ENCODE data around the gene SYTL3. TPM values are rescaled to one million over a fixed set of nuclear protein-coding genes. Genes with fewer than 3 reads are reported as not detected.

The SYTL3 gene
- total RNA-seq, 2 donors from 2014 or later: 1.3 to 1.8 TPM

DNA sequence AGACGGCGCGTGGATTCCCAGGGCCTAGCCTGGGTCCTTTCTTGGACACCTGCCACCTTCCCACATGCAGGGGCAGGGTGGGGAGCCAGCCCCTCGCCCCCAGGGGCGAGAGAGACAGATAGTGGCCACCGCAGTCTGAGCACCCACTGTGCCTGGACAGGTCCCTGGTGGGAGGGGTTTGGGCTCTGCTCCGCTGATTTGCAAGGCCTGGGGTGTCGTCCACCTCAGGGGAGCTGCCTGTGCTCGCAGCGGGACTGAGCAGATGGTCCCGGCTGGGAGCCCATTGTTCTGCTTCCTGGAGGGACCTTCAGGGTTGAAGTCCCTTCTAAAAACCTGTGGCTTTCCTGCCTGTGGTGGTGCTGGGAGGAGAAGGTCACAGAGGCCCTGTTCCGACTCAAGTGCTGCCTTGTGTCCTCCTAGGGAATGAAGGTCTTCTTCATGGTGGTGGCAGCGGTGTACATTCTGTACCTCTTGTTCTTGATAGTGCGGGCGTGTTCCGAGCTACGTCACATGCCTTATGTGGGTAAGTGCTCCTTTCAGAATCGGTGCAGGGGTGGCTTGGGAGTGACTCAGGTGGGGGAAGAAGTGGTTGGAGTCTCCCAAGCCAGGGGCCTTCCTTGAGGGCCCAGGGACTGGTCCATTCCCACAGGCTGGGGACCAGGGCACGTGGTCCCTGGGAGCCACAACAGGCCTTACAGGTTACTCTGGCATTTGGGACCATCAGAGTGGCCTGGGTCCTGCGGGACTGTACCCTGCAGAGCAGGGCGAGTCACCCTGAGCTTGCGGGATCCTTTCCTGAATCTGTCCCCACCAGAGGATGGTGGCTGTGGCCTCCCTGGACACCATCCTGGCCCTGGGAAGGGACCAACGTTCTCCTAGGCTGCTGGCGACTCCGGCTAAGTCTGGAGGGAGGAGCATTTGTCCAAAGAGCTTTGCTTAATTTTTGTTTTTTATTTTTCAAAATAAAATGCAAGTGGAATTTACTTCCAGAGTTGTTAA lies 24.9 kb upstream of the SYTL3 start:
- Histone ChIP-seq H3K27ac (no peak overlapping the region), H3K9me3 (no peaks in the 10 kb centered on the region), H3K36me3 (replicated peaks in 1 of 2; ENCODE audit: insufficient read depth in 1 of 2, low read depth in 2 of 2) (peaks cover 0 to 12% of the 10 kb centered on the region in 2 donors), H3K27me3 (no peaks in the 10 kb centered on the region), H3K4me3 (no peak overlapping the region), H3K4me1 (peaks cover 13% of the 10 kb centered on the region)
- ATAC-seq (no peak), DNase-seq (peak in 1 of 4 donors; percentile 8)
- intact Hi-C loops (cut with DNase I): no loop called here
- 92 to 96% methylated on average over 19 to 20 of the region's 25 CpGs for WGBS, 2 donors
- no peak for TF ChIP-seq POLR2A (IDR thresholded peaks at IDR 0.05)
- TF ChIP-seq, protein P1, sequence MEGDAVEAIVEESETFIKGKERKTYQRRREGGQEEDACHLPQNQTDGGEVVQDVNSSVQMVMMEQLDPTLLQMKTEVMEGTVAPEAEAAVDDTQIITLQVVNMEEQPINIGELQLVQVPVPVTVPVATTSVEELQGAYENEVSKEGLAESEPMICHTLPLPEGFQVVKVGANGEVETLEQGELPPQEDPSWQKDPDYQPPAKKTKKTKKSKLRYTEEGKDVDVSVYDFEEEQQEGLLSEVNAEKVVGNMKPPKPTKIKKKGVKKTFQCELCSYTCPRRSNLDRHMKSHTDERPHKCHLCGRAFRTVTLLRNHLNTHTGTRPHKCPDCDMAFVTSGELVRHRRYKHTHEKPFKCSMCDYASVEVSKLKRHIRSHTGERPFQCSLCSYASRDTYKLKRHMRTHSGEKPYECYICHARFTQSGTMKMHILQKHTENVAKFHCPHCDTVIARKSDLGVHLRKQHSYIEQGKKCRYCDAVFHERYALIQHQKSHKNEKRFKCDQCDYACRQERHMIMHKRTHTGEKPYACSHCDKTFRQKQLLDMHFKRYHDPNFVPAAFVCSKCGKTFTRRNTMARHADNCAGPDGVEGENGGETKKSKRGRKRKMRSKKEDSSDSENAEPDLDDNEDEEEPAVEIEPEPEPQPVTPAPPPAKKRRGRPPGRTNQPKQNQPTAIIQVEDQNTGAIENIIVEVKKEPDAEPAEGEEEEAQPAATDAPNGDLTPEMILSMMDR (IDR thresholded peaks at IDR 0.05): no peak

- no peak overlapping the region for H3K27ac ChIP-seq
- H3K27me3 ChIP-seq: no peaks in the 10 kb centered on the region
- DNase-seq (peak in 1 of 4 donors; percentile 11), ATAC-seq (no peak)
- 91 to 96% methylated on average over 14 to 15 of the region's 15 CpGs for WGBS, 2 donors
- peaks cover 11% of the 10 kb centered on the region for H3K4me1 ChIP-seq
- no peaks in the 10 kb centered on the region for H3K9me3 ChIP-seq
- no peak overlapping the region for H3K4me3 ChIP-seq
- H3K36me3 ChIP-seq (replicated peaks in 1 of 2; ENCODE audit: insufficient read depth in 1 of 2, low read depth in 2 of 2): peaks cover 0 to 15% of the 10 kb centered on the region in 2 donors
- TF ChIP-seq, protein P1 (IDR thresholded peaks at IDR 0.05): no peak
- TF ChIP-seq POLR2A (IDR thresholded peaks at IDR 0.05): no peak
- intact Hi-C loops (cut with DNase I): no loop called here
Measured at GRCh38 chr6:158625881-158626305, 24.0 kb upstream of the SYTL3 start.

- H3K27ac ChIP-seq: no peak overlapping the region
- DNase-seq (no peak), ATAC-seq (no peak)
- H3K4me1 ChIP-seq: peaks cover 11% of the 10 kb centered on the region
- H3K4me3 ChIP-seq: no peak overlapping the region
- 78 to 82% methylated on average over 6 of the region's 6 CpGs for WGBS, 2 donors
- TF ChIP-seq, protein P1 (IDR thresholded peaks at IDR 0.05): no peak
- TF ChIP-seq POLR2A (IDR thresholded peaks at IDR 0.05): no peak
- H3K36me3 ChIP-seq (replicated peaks in 1 of 2; ENCODE audit: insufficient read depth in 1 of 2, low read depth in 2 of 2): peaks cover 0 to 12% of the 10 kb centered on the region in 2 donors
- intact Hi-C loops (cut with DNase I): no loop called here
- H3K9me3 ChIP-seq: no peaks in the 10 kb centered on the region
- H3K27me3 ChIP-seq: no peaks in the 10 kb centered on the region
Measured at GRCh38 chr6:158626360-158627167, 23.3 kb upstream of the SYTL3 start.

DNA sequence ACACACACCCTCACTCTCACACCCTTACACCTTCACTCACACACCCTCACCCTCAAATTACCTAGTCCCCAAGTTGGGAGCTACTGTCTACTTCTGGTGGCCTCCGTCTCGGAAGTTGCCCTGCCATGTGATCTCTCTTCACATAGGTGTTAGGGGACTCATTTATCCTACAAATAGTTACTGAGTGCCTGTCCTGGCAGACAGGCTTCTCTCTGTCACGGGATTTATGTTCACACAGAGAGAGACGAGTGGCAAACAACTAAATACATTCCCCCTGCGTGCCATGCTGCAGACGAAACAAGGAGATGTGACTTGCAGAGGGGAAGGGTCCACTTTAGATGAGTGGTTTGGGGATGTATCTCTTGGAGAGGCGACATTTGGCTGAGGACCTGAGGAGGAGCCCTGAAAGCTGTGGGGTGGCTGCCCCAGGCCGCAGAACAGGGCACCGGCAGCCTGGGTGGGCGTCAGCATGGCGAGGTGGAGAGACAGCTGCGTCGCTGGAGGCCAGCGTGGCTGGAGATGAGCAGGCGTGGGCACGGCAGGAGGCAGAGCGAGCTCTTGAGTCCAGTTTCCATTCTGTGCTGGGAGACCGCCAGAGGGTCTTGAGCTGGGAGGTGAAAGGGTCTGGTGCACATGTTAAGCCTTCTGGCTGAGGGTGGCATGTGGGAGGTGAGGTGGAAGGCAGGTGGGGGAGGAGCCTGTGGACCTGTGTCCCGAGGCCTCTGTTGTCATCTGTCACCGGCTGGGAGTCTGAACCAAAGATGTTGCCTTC lies 22.5 kb upstream of the SYTL3 start:
- WGBS, 2 donors: 84 to 90% methylated on average over 20 of the region's 20 CpGs
- intact Hi-C loops (cut with DNase I): no loop called here
- TF ChIP-seq, protein P1 (IDR thresholded peaks at IDR 0.05): no peak
- no peak for TF ChIP-seq POLR2A (IDR thresholded peaks at IDR 0.05)
- ATAC-seq (no peak), DNase-seq (peak in 1 of 4 donors; percentile 15)
- no peaks in the 10 kb centered on the region for H3K27me3 ChIP-seq
- H3K36me3 ChIP-seq (replicated peaks in 1 of 2; ENCODE audit: insufficient read depth in 1 of 2, low read depth in 2 of 2): peaks cover 0 to 12% of the 10 kb centered on the region in 2 donors
- H3K4me1 ChIP-seq: peaks cover 17% of the 10 kb centered on the region
- H3K4me3 ChIP-seq: no peak overlapping the region
- H3K9me3 ChIP-seq: no peaks in the 10 kb centered on the region
- H3K27ac ChIP-seq: no peak overlapping the region

Measured in body of pancreas (tissue), 4 donors.